ENCODE results near the gene NDFIP1.
"Not testable (repeated sequence)": the region's sequence is repeated elsewhere in the genome, so short reads cannot be mapped to it uniquely, and the experiment has no call there.

The NDFIP1 gene

GRCh38 chr5:142120247-142120935, 11.8 kb downstream of the NDFIP1 start:
- no peak for DNase-seq

GRCh38 chr5:142122121-142122520, 13.5 kb downstream of the NDFIP1 start:
- DNase-seq = no peak

GRCh38 chr5:142125378-142125777, 16.8 kb downstream of the NDFIP1 start:
- DNase-seq = no peak

DNA sequence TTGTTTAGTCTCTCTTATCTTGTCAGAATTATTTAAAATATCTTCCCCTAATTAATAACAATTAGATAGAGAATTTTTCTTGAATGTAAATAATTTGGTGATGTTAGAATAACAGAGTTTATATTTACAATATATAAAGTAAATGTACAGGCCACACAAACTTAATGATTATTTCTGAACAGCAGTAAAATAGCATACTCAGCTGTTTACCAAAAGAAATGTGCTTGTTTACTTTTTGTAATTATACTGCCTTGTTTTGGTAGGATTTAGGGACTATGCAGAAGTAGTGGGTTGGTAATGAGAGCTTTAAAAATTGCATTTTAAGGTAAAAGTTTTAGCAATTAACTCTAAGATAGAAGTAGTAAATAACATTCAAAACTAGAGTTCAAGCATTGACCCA, 17.4 kb downstream of the NDFIP1 start:
- no peak for DNase-seq

DNA sequence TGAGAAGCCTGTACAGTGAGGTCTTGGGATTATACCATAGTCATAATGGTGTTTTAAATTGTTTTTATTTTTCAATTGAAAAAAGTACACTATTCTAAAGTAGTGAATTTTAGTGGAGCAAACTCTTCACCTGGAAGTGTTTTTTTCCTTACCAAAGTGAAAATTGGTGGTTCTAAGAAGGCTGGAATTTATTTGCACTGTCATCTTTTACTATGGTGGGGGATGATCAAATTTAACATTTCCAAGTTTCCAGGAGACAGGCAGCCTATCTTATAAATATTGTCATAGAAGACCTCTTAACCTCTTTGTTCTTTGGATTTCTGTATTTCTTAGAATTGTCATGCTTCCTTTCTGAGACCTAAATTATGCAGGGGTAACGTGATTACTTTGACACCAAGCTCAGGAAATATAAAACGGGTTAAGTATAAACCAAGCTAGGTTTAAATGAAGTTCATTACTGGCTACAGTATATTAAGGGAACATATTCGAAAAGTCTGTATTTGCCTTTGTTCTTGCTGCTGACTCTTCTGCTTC, 20.2 kb downstream of the NDFIP1 start:
- no peak for DNase-seq

- DNase-seq = no peak
These were observed 21.0 kb downstream of the NDFIP1 start for GRCh38 chr5:142129446-142130066.

DNA sequence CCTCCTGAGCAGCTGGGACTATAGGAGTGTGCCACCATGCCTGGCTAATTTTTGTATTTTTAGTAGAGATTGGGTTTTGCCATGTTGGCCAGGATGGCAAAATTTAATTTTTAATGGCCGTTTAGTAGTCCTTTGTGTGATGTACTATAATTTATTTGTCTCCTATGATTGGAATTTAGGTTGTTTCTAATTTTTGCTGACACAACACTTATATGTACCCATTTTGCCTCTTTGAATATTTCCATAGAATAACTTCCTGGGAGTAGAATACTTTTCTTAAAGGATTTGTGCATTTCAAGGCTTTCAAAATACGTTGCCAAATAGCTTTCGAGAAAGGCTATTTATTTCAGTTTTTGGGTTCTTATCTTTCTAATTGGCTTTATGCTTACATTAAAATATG, 22.8 kb downstream of the NDFIP1 start:
- DNase-seq = no peak

GRCh38 chr5:142132916-142133315, 24.3 kb downstream of the NDFIP1 start:
- no peak for DNase-seq

GRCh38 chr5:142133330-142134206, 25.0 kb downstream of the NDFIP1 start:
- DNase-seq = no peak

DNA sequence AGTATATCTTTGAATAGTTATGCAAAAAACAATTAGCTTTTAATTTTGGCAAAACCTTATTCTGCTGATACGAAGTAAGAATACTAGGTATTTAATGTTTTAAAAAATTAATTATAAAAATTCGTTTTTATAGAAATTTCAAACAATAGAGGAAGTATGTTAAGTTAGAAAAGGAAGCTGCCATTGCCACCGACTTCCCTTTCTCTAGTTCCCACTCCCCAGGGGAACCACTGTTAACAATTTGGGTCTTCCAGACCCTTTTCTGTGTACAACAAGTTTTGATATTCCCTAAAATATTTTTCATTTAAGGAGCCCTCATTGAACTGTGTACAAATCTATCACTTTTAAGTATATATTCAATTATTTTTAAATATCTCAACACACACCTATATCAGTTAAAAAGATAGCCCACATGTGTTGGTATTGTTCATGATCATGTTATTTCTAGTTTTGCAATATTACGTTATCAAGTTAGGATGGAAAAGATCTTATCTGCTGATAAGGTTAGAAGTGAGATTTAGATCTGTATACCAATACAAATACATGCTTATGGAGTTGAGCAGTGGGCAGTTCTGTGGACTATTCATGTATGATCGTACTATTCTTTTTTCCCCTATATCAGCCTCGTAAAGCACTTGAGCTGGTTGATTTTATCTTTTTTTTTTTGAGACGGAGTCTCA, 25.9 kb downstream of the NDFIP1 start:
- DNase-seq = no peak

- no peak for DNase-seq
These were observed 32.9 kb downstream of the NDFIP1 start for GRCh38 chr5:142141463-142141862.

DNA sequence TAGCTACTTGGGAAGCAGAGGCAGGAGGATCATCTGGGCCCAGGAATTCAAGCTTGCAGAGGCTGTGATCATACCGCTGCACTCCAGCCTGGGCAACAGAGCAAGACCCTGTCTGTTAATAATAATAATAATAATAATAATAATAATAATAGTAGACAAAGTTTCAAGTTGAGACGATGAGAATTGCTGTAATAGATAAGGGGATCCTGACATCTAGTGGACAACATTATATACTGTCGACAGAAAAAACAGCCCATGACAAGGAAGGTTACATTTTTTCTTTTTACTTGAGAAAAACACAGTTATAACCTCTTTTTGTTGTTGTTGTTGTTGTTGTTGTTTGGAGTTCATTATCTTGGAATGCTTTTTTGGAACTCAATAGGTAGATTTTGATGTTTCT, 35.3 kb downstream of the NDFIP1 start:
- DNase-seq = no peak

DNA sequence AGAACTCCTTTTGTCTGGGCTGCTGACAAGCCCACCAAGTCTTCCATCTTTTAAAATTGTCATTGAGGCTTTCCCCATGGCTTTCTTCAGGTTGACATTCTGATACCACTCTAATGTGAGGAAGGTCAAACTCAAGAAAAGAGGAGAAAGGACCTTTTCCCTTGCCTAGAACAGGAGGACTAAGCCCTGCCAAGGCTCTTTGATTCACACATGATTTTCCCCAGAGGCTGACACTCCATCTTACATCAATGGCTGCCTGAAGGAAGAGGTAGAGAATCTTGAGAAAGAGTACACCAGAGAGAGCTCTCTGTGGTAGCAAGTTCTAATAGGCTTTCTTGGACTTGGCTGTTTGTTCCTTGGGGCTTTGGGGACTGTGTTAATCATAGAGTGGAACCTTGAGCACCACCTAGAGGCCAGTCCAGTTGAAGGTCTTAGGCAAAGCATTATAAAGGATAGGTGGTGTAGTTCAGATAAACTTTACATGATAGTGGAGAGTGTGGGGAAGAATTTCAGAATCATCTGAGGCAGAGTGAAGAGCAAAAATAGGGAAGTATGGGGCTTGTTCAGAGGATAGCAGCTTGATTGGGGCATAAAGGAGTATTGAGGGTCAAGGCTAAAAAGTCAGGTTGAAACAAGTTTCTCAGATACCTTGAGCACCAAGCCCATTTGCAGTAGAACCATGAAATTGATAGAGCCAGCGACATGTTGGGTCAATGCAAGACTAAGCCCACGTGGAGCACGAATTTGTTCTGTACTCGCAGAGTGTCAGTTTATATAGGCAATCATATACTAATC, 36.7 kb downstream of the NDFIP1 start:
- DNase-seq = peak; percentile 75

- DNase-seq = no peak
These were observed 40.8 kb downstream of the NDFIP1 start for GRCh38 chr5:142149363-142149762.

DNA sequence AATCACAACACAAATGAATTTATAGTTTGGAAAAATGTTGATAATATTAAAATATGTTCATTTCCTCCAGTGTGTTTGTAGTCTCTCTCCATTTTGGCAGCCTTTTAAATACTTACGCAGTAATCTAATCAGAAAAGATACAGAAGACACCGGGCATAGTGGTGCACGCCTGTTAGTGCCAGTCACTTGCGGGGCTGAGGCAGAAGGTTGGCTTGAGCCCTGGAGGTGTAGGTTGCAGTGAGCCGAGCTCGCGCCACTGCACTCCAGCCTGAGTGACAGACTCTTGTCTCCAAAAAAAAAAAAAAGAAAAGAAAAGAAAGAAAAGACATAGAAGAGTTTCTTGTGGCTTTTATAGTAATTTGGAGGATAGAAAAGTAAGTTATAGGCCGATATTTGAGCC, 41.9 kb downstream of the NDFIP1 start:
- no peak for DNase-seq

GRCh38 chr5:142151436-142152383, 43.1 kb downstream of the NDFIP1 start:
- DNase-seq = peak; percentile 73

GRCh38 chr5:142152384-142152732, 43.8 kb downstream of the NDFIP1 start:
- DNase-seq = no peak

GRCh38 chr5:142153674-142154448, 45.3 kb downstream of the NDFIP1 start:
- no peak for DNase-seq

DNA sequence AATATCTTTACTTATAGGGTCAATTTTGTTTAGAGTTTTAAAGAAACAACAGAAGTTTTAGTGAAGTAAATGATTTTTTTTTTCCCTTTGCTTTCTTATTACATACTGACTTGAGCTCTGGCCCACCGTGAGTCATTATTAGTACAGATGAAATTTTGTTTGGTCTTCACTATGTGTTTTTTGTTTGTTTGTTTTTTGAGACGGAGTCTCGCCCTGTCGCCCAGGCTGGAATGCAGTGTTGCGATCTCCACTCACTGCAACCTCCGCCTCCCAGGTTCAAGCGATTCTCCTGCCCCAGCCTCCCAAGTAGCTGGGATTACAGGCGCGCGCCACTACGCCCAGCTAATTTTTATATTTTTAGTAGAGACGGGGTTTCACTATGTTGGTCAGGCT, 45.9 kb downstream of the NDFIP1 start:
- not testable (repeated sequence) for DNase-seq

DNA sequence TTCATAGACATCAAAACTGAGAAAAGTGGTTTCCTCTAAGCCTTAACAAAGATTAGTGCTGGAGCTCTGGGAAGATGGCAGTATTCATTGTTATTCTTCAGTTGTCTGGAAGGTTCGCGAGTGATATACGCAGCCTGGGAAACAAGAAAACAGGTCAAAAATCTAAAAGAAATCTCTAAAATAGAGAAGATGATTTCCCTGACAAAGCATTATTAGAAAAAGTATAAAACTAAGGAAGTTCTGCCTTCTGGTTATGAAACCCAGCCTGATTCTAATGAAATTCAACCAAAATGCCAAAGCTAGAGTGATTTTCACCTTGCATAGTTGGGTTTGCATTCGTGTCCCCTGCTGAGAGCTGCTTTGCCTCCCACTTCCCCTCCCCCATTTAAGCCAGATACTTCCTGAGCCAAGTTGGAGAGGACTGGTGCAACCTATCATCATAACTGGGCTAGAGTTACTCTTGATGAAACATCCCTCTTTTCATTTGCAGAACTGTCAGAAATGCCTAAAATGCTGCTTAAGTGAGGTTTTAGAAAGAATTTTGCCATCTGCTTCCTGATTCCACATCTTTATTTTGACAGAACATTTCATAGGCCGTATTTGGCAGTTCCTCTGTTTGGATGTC, 48.4 kb downstream of the NDFIP1 start:
- DNase-seq = no peak

All from CD4-positive, alpha-beta T cell treated with Interleukin-17A for 4 hours (primary cell).